Measurements from ENCODE around the gene RNF151. TPM values are rescaled to one million over a fixed set of nuclear protein-coding genes. Genes with fewer than 3 reads are reported as not detected.

The RNF151 gene
- total RNA-seq, 1 donor from 2014 or later = not detected

- no peak for DNase-seq (ENCODE audit: low read depth)
- H4K20me1 ChIP-seq (ENCODE audit: insufficient read depth, low read length) = peaks cover 35% of the 10 kb centered on the region
- Mint-ChIP-seq H3K4me1 (ENCODE audit: low read depth, unreplicated experiment) (peaks cover 11% of the 10 kb centered on the region), H3K27ac (ENCODE audit: unreplicated experiment) (no peak overlapping the region), H3K36me3 (ENCODE audit: low read depth, unreplicated experiment) (peaks cover 6% of the 10 kb centered on the region), H3K27me3 (ENCODE audit: low read depth, unreplicated experiment) (peaks cover 3% of the 10 kb centered on the region), H3K9me3 (ENCODE audit: unreplicated experiment) (no peaks in the 10 kb centered on the region), H3K4me3 (ENCODE audit: unreplicated experiment) (no peak overlapping the region)
- H2AFZ ChIP-seq (ENCODE audit: low read depth, low read length) = no peak overlapping the region
- peaks cover 11% of the 10 kb centered on the region for H3K4me1 ChIP-seq (ENCODE audit: insufficient read depth, low read length)
- FAIRE-seq = no peak
- no peak overlapping the region for H3K27ac ChIP-seq (ENCODE audit: low read depth, low read length)
- no peaks in the 10 kb centered on the region for H3K9me3 ChIP-seq (ENCODE audit: insufficient read depth, low read depth, low read length)
- peaks cover 35% of the 10 kb centered on the region for H3K79me2 ChIP-seq (ENCODE audit: insufficient read depth, low read length)
- no peak overlapping the region for H3K4me3 ChIP-seq (ENCODE audit: insufficient read depth, low read depth, low read length)
- H3K36me3 ChIP-seq (ENCODE audit: insufficient read depth, low read length) = peaks cover 7% of the 10 kb centered on the region
- TF ChIP-seq CTCF (IDR thresholded peaks at IDR 0.05; ENCODE audit: insufficient read depth, low read depth, low read length) = no peak
- no peak for TF ChIP-seq EZH2 (IDR thresholded peaks at IDR 0.05; ENCODE audit: insufficient read depth, low read length)
- H3K4me2 ChIP-seq (ENCODE audit: low read length) = no peak overlapping the region
- peaks cover 10% of the 10 kb centered on the region for H3K27me3 ChIP-seq (ENCODE audit: insufficient read depth, low read length)
- H3K9ac ChIP-seq (ENCODE audit: low read length) = no peak overlapping the region
Measured at GRCh38 chr16:1975432-1976215, 9.0 kb downstream of the RNF151 start.

GRCh38 chr16:1976216-1976520, 9.5 kb downstream of the RNF151 start:
- peaks cover 8% of the 10 kb centered on the region for H3K4me1 Mint-ChIP-seq (ENCODE audit: low read depth, unreplicated experiment)
- peaks cover 3% of the 10 kb centered on the region for H3K27me3 Mint-ChIP-seq (ENCODE audit: low read depth, unreplicated experiment)
- Histone ChIP-seq H3K79me2 (ENCODE audit: insufficient read depth, low read length) (peaks cover 31% of the 10 kb centered on the region), H2AFZ (ENCODE audit: low read depth, low read length) (no peak overlapping the region), H3K4me1 (ENCODE audit: insufficient read depth, low read length) (peaks cover 10% of the 10 kb centered on the region), H3K27me3 (ENCODE audit: insufficient read depth, low read length) (peaks cover 15% of the 10 kb centered on the region), H3K27ac (ENCODE audit: low read depth, low read length) (no peak overlapping the region), H3K36me3 (ENCODE audit: insufficient read depth, low read length) (peaks cover 7% of the 10 kb centered on the region), H3K4me2 (ENCODE audit: low read length) (no peak overlapping the region), H3K4me3 (ENCODE audit: insufficient read depth, low read depth, low read length) (no peak overlapping the region), H3K9me3 (ENCODE audit: insufficient read depth, low read depth, low read length) (no peaks in the 10 kb centered on the region), H3K9ac (ENCODE audit: low read length) (no peak overlapping the region), H4K20me1 (ENCODE audit: insufficient read depth, low read length) (peaks cover 39% of the 10 kb centered on the region)
- no peak for DNase-seq (ENCODE audit: low read depth)
- TF ChIP-seq CTCF (IDR thresholded peaks at IDR 0.05; ENCODE audit: insufficient read depth, low read depth, low read length) (no peak), EZH2 (IDR thresholded peaks at IDR 0.05; ENCODE audit: insufficient read depth, low read length) (no peak)
- no peak overlapping the region for H3K4me3 Mint-ChIP-seq (ENCODE audit: unreplicated experiment)
- no peak for FAIRE-seq
- no peak overlapping the region for H3K27ac Mint-ChIP-seq (ENCODE audit: unreplicated experiment)
- peaks cover 6% of the 10 kb centered on the region for H3K36me3 Mint-ChIP-seq (ENCODE audit: low read depth, unreplicated experiment)
- H3K9me3 Mint-ChIP-seq (ENCODE audit: unreplicated experiment) = no peaks in the 10 kb centered on the region

Data from astrocyte (in vitro differentiated cells and primary cell).